GM18868 (cell line): ENCODE measurements around the gene PDE4D.
"Not testable (repeated sequence)": the region's sequence is repeated elsewhere in the genome, so short reads cannot be mapped to it uniquely, and the experiment has no call there.

ENCODE experiments used
- ATAC-seq: cut with Tn5 transposase; IDR thresholded peaks from one replicate; pipeline ENCODE4 v1.9.1; 2021; ENCODE audit warnings: mild to moderate bottlenecking, moderate library complexity; ENCODE audit not compliant: unreplicated experiment

PDE4D gene

GRCh38 chr5:59002162-59002825, 891.2 kb downstream of the PDE4D start:
- ATAC-seq: no peak

- ATAC-seq: no peak
Measured at GRCh38 chr5:59001716-59002115, 891.8 kb downstream of the PDE4D start.

- no peak for ATAC-seq
Measured at GRCh38 chr5:59001154-59001553, 892.4 kb downstream of the PDE4D start.

- no peak for ATAC-seq
Measured at GRCh38 chr5:59000211-59000610, 893.3 kb downstream of the PDE4D start.

GRCh38 chr5:58999804-59000203, 893.7 kb downstream of the PDE4D start:
- ATAC-seq: no peak

- ATAC-seq: no peak
Measured at GRCh38 chr5:58998544-58998943, 895.0 kb downstream of the PDE4D start.

GRCh38 chr5:58995779-58996178, 897.7 kb downstream of the PDE4D start:
- ATAC-seq: not testable (repeated sequence)

GRCh38 chr5:58993461-58993860, 900.1 kb downstream of the PDE4D start:
- no peak for ATAC-seq

GRCh38 chr5:58988938-58989337, 904.6 kb downstream of the PDE4D start:
- ATAC-seq: no peak

- no peak for ATAC-seq
Measured at GRCh38 chr5:58987193-58987592, 906.3 kb downstream of the PDE4D start.

GRCh38 chr5:58986281-58986680, 907.2 kb downstream of the PDE4D start:
- no peak for ATAC-seq

GRCh38 chr5:58985759-58986158, 907.8 kb downstream of the PDE4D start:
- no peak for ATAC-seq

GRCh38 chr5:58985311-58985710, 908.2 kb downstream of the PDE4D start:
- ATAC-seq: no peak

- ATAC-seq: no peak
Measured at GRCh38 chr5:58983526-58984452, 909.7 kb downstream of the PDE4D start.

GRCh38 chr5:58980890-58981289, 912.6 kb downstream of the PDE4D start:
- no peak for ATAC-seq

GRCh38 chr5:58979090-58979489, 914.4 kb downstream of the PDE4D start:
- ATAC-seq: no peak

- ATAC-seq: no peak
Measured at GRCh38 chr5:58974601-58975000, 918.9 kb downstream of the PDE4D start.

- no peak for ATAC-seq
Measured at GRCh38 chr5:58974083-58974482, 919.4 kb downstream of the PDE4D start.

GRCh38 chr5:58972301-58972700, 921.2 kb downstream of the PDE4D start:
- no peak for ATAC-seq

- no peak for ATAC-seq
Measured at GRCh38 chr5:58970766-58971165, 922.8 kb downstream of the PDE4D start.

GRCh38 chr5:58969795-58970194, 923.7 kb downstream of the PDE4D start:
- no peak for ATAC-seq

- ATAC-seq: no peak
Measured at GRCh38 chr5:58969253-58969652, 924.3 kb downstream of the PDE4D start.
